GM18498 (cell line): Measurements from ENCODE around the gene IL10RA.
"Not testable (repeated sequence)": the region's sequence is repeated elsewhere in the genome, so short reads cannot be mapped to it uniquely, and the experiment has no call there.

Source experiments
- ATAC-seq: cut with Tn5 transposase; IDR thresholded peaks from one replicate; pipeline ENCODE4 v1.9.1; 2021; ENCODE audit warnings: mild to moderate bottlenecking, moderate library complexity; ENCODE audit not compliant: unreplicated experiment

Gene IL10RA

DNA sequence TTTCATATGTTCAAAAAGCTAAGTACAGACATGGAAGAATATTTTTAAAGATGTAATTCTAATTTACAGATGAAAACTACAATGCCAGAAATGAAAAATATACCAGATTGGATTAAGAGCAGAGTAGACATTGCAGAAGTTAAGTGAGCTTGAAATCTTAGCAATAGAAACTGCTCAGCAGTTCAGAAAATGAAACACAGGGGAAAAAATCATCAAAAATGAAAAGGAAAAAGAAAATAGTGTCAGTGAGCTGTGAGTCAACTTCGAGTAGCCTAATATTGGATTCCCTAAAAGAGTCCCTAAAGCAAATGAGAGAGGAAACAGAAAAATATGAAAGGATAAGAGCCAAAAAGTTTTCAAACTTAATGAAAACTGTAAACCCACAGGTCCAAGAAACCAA lies 25.8 kb upstream of the IL10RA start:
- ATAC-seq = no peak

DNA sequence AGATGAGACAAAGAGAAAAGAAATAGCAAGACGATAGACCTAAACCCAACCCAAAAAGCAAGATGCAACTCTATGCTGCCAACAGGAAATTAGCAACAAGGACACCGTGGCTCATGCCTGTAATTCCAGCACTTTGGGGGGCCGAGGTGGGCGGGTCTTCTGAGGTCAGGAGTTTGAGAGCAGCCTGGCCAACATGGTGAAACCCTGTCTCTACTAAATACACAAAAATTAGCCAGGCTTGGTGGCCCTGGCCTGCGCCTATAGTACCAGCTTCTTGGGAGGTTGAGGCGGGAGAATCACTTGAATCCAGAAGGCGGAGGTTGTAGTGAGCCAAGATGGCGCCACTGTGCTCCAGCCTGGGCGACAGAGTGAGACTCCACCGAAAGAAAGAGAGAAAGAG lies 24.3 kb upstream of the IL10RA start:
- ATAC-seq = no peak

- no peak for ATAC-seq
Measured at GRCh38 chr11:117962826-117963225, 23.4 kb upstream of the IL10RA start.

DNA sequence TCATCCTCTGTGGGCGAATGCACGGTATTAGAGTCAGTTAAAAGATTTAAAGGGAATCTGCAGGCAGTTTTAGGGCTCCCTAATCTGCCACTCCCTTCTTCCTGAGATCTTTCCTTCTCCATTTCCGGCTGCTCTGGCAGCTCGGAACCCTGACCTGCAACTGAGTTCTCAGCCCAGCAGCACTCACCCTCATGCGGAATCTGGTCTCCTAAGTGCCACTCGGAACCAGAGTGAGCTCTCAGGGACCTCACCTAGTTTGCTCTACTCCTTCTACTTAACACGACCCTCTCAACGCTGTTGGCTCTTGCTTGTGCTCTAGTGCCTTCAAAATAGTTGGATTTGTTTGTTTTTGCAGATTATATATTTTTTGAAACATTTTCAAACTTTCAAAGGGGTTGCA lies 19.3 kb upstream of the IL10RA start:
- ATAC-seq = no peak

DNA sequence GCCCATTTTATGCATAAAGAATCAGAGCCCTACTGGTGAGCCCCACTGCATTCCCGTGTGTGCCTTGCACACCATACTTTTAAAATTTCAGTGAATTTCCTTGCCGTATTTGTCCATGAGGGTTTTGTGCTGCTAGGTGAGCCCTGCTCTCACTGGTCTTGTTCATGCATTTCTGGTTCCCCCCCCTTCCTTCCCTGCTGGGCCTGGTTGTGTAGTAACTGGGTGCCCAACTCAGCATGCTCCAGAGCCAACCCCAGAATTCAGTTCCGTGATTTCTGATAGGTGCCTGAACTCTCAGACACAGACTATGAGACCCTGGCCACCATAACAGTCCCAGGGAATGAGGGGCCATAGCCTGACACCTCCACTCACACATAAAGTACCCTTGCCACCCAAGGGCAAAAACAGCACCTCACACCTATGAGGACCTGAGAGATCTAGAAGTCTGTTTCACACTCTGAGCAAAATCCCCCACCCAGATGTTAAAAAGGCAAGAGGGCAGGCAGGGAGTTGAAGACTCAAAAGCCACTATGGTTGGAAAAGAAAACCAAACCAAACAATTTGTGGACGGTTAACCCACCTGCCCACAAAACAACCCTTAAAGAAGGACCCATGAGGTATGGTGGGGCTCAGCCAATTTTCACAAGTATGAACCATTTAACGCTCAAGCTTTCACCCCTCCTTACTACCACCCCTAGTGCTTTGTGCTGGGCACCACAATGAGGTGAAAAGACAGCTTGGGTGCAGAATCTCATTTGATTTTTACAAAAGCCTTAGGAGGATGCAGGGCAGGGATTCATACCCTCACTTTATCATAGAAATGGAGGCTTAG lies 16.8 kb upstream of the IL10RA start:
- no peak for ATAC-seq

DNA sequence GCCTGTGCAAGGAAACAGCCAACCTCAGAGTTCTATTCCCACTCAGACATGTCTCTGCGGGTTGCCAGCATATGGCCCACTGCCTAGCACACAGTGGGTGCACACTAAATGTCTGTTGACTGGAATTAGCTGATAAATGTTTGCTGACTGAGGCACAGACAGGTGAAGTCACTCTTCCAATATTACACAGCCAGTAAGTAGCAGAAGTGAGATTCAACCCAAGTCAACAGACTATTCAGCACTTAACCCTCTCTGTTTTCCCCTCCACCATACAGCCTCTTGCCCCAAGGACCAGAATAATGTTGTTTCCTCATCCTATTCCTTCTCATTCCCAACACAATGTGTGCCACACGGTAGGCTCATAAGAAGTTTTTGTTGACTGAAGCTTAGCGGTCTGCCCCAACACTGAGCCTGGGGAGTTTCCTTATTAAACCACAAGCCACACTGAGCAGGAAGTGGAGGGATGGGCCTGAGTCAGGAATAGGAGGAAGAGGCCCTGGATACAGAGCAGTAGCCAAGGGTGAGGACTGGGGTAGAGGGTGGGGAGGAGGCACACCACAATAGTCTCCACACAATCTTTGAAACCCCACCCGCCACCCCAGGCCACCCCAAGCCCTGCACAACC lies 15.7 kb upstream of the IL10RA start:
- no peak for ATAC-seq

DNA sequence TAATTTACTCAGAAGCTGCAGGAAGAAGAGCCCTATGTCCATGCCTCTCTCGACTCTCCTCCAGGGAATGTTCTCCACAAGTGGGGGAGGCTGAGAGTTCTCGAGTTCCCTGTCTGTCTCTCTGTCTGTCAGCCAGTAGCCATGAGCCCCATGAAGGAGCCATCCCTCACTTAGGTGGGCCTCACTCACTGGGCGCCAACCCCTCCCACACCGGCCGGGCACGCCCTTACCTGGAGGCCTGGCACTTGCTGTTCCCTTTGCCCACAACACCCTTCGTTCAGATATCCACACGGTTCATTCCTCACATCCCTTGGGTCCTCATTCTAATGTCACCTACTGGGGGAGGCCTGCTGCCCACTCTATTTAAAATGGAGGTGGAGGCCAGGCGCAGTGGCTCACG lies 14.2 kb upstream of the IL10RA start:
- ATAC-seq = no peak

GRCh38 chr11:117972629-117973502 lies 13.3 kb upstream of the IL10RA start:
- no peak for ATAC-seq

DNA sequence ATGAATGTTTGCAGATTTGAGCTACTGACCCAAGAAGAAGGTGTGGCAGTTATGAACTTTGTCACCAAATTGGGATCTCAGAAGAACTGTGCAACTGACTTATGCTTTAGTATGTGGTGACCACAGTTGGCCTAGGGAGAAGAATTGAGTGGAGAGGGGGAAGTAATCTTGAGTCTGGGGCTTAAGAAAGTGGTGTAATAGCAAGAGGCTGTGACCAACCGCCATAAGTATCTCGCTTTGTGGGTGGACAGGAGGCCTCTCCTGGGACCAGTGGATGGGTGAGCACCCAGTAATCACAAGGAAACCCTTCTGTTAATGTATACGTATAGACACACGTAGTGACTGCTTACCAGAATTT lies 12.7 kb upstream of the IL10RA start:
- ATAC-seq = no peak

GRCh38 chr11:117976445-117976844 lies 9.7 kb upstream of the IL10RA start:
- no peak for ATAC-seq

DNA sequence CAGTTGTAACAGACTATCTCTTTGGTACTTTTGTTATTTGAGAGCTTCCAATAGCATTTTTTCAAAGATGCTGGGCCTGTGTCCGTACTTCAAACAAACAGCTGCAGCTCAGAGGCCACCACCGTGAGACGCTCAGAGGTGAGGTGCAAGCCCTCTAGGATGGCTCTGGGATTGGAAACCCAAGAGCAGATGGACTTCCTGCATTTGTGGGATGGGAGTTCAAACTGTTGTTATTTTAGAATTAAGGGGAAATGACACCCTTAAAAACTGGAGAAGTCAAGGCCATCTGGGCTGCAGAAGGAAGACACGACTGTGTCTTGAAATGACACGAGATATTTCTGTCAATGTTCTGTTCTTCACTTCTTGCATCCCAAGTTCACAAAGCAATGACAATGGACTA lies 9.2 kb upstream of the IL10RA start:
- ATAC-seq = no peak

GRCh38 chr11:117977612-117978264 lies 8.5 kb upstream of the IL10RA start:
- not testable (repeated sequence) for ATAC-seq

DNA sequence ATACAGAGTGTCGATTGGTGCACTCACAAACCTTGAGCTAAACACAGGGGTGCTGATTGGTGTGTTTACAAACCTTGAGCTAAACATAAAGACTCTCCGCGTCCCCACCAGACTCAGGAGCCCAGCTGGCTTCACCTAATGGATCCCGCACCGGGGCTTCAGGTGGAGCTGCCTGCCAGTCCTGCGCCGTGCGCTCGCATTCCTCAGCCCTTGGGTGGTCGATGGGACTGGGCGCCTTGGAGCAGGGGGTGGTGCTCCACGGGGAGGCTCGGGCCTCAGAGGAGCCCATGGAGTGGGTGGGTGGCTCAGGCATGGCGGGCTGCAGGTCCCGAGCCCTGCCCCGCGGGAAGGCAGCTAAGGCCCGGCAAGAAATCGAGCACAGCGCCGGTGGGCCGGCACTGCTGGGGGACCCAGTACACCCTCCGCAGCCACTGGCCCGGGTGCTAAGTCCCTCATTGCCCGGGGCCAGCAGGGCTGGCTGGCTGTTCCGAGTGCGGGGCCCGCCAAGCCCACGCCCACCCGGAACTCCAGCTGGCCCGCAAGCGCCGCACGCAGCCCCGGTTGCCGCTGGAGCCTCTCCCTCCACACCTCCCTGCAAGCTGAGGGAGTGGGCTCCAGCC lies 7.8 kb upstream of the IL10RA start:
- not testable (repeated sequence) for ATAC-seq

- ATAC-seq = no peak
Measured at GRCh38 chr11:117978991-117979390, 7.2 kb upstream of the IL10RA start.

GRCh38 chr11:117979481-117980211 lies 6.5 kb upstream of the IL10RA start:
- peak; percentile 77 for ATAC-seq

GRCh38 chr11:117980280-117980679 lies 5.9 kb upstream of the IL10RA start:
- ATAC-seq = peak; percentile 15

- no peak for ATAC-seq
Measured at GRCh38 chr11:117980720-117981119, 5.5 kb upstream of the IL10RA start.

GRCh38 chr11:117983163-117983475 lies 3.1 kb upstream of the IL10RA start:
- no peak for ATAC-seq

- no peak for ATAC-seq
Measured at GRCh38 chr11:117984476-117984875, 1.7 kb upstream of the IL10RA start.

DNA sequence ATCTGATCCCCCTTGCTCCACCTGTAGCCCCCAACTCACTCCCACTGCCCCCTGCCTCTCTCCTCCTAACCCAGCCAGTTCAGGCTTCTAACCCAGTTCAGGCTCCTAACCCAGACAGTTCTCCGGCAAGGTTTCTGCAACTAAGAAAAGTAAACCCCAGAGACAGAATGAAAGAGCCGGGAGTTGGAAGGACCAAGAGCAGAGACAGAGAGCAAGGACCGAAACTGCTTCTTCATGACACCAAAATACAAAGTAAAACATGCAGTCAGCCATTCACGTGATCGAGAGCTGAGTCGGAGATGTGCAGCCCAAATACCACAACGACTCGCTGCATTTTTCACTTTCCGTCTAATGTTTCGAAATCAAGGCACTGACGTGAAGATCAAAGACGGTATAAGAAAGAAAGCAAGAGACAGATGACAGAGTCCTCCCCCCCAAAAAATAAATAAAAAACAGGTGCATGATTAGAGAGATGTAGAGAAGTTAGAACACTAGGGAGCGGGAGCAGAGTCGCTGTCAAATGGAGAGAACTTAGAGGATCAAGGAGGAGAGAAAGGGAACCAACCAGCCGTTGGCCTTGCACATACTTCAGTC lies 884 bp downstream of the IL10RA start:
- ATAC-seq = peak; percentile 42
